ENCODE data around the gene ANXA9. TPM values are rescaled to one million over a fixed set of nuclear protein-coding genes. Genes with fewer than 3 reads are reported as not detected.

The ANXA9 gene
- total RNA-seq, 1 experiment from 2014 or later, result 1.2 TPM

DNA sequence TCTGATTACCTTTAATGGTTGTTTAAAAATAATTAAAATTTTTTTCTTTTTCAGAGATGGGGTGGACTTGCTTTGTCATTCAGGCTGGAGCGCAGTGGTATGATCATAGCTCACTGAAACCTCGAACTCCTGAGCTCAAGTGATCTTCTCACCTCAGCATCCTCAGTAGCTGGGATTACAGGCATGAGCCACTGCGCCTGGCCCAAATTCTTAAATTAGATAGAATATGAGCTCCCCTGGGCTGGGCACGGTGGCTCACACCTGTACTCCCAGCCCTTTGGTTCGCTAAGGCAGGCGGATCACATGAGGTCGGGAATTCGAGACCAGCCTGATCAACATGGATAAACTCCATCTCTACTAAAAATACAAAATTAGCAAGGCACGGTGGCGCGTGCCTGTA is 24.4 kb upstream of the ANXA9 start:
- CTCF ChIA-PET, result interaction anchor here (1.0 kb wide), 1 partner anchor 39 kb away, joined by 4 read pairs; no protein-coding TSS in a partner anchor
- ATAC-seq, result no peak
- H3K27ac ChIP-seq (ENCODE audit: low read length), result no peak overlapping the region
- no peaks in the 10 kb centered on the region for H3K9me3 ChIP-seq (ENCODE audit: control insufficient read depth, insufficient read depth, low read depth, low read length)
- TF ChIP-seq SIN3A (IDR thresholded peaks at IDR 0.05; ENCODE audit: borderline replicate concordance, insufficient read depth, low read depth, low read length), result no peak
- no peak for TF ChIP-seq POLR2AphosphoS5 (IDR thresholded peaks at IDR 0.05; ENCODE audit: low read depth, low read length)
- TF ChIP-seq CTCF (IDR thresholded peaks at IDR 0.05), result no peak
- TF ChIP-seq TCF7L2 (IDR thresholded peaks at IDR 0.05; ENCODE audit: low read depth, low read length), result no peak
- TF ChIP-seq REST (IDR thresholded peaks at IDR 0.05; ENCODE audit: insufficient read depth in 1 of 2, low read depth in 2 of 2, low read length in 1 of 2), result no peak
- intact Hi-C loops (cut with micrococcal nuclease; ENCODE audit: unreplicated experiment) (no loop called here), in situ Hi-C loops (cut with HindIII; ENCODE audit: low pct_unique_long_range_greater_than_20kb, low sequenced_read_pairs) (no loop called here)
- no peaks in the 10 kb centered on the region for H3K4me1 ChIP-seq (ENCODE audit: control insufficient read depth, insufficient read depth, low read length)
- no TSS peak for BruUV-seq (replicated peaks)
- no peaks in the 10 kb centered on the region for H3K27me3 ChIP-seq (ENCODE audit: control insufficient read depth, insufficient read depth, low read length)
- no peak for DNase-seq (ENCODE audit: low read depth, low spot score)
- H3K36me3 ChIP-seq (ENCODE audit: control insufficient read depth, insufficient read depth, low read length), result peaks cover 11% of the 10 kb centered on the region
- POLR2A ChIA-PET, result interaction anchor here (0.6 kb wide), 1 partner anchor 48 kb away, joined by 11 read pairs; no protein-coding TSS in a partner anchor
- H3K4me3 ChIP-seq (ENCODE audit: low read depth in 2 of 2, low read length in 2 of 2), result no peak overlapping the region

- TF ChIP-seq TCF7L2 (IDR thresholded peaks at IDR 0.05; ENCODE audit: low read depth, low read length) (no peak), REST (IDR thresholded peaks at IDR 0.05; ENCODE audit: insufficient read depth in 1 of 2, low read depth in 2 of 2, low read length in 1 of 2) (no peak), CTCF (IDR thresholded peaks at IDR 0.05) (no peak), POLR2AphosphoS5 (IDR thresholded peaks at IDR 0.05; ENCODE audit: low read depth, low read length) (no peak), SIN3A (IDR thresholded peaks at IDR 0.05; ENCODE audit: borderline replicate concordance, insufficient read depth, low read depth, low read length) (no peak)
- in situ Hi-C loops (cut with HindIII; ENCODE audit: low pct_unique_long_range_greater_than_20kb, low sequenced_read_pairs) (no loop called here), intact Hi-C loops (cut with micrococcal nuclease; ENCODE audit: unreplicated experiment) (no loop called here)
- DNase-seq (ENCODE audit: low read depth, low spot score) (no peak), ATAC-seq (no peak)
- Histone ChIP-seq H3K36me3 (ENCODE audit: control insufficient read depth, insufficient read depth, low read length) (peaks cover 22% of the 10 kb centered on the region), H3K27ac (ENCODE audit: low read length) (no peak overlapping the region), H3K9me3 (ENCODE audit: control insufficient read depth, insufficient read depth, low read depth, low read length) (no peaks in the 10 kb centered on the region), H3K4me1 (ENCODE audit: control insufficient read depth, insufficient read depth, low read length) (no peaks in the 10 kb centered on the region), H3K27me3 (ENCODE audit: control insufficient read depth, insufficient read depth, low read length) (no peaks in the 10 kb centered on the region), H3K4me3 (ENCODE audit: low read depth in 2 of 2, low read length in 2 of 2) (no peak overlapping the region)
- ChIA-PET POLR2A (no interaction called here), CTCF (no interaction called here)
- BruUV-seq (replicated peaks), result TSS peak; percentile 47
Observed at GRCh38 chr1:150960646-150961045, 21.4 kb upstream of the ANXA9 start.

Measured in Panc1 (cell line).